ENCODE measurements around the gene SLC16A11.

Gene SLC16A11

GRCh38 chr17:7005716-7006115, 38.2 kb downstream of the SLC16A11 start:
- no peak overlapping the region for H3K9ac ChIP-seq (ENCODE audit: low read depth, low read length, poor library complexity, severe bottlenecking)
- H3K4me1 ChIP-seq (ENCODE audit: insufficient read depth, low read length, poor library complexity, severe bottlenecking) = peaks cover 13% of the 10 kb centered on the region
- peaks cover 8% of the 10 kb centered on the region; the same call in 1 of the 2 replicates for H3K36me3 ChIP-seq (ENCODE audit: insufficient read depth, low read length)
- no peaks in the 10 kb centered on the region for H3K9me3 ChIP-seq (ENCODE audit: insufficient read depth, low read depth, low read length)
- H3K4me3 ChIP-seq (ENCODE audit: low read length, poor library complexity, severe bottlenecking) = no peak overlapping the region
- H4K20me1 ChIP-seq (ENCODE audit: insufficient read depth, low read length, poor library complexity, severe bottlenecking) = peaks cover 9% of the 10 kb centered on the region
- H2AFZ ChIP-seq (ENCODE audit: low read length) = no peak overlapping the region
- H3K79me2 ChIP-seq (ENCODE audit: insufficient read depth, low read length) = peaks cover 17% of the 10 kb centered on the region; the same call in 1 of the 2 replicates
- TF ChIP-seq CTCF (conservative IDR thresholded peaks at IDR 0.05; ENCODE audit: low read length) = no peak
- no peak for TF ChIP-seq EZH2phosphoT487 (IDR thresholded peaks at IDR 0.05; ENCODE audit: borderline replicate concordance)
- H3K9me2 ChIP-seq (replicated peaks; ENCODE audit: low read depth, low read length) = no peaks in the 10 kb centered on the region
- no peak overlapping the region for H3K4me2 ChIP-seq (ENCODE audit: low read depth, low read length, poor library complexity, severe bottlenecking)
- no peaks in the 10 kb centered on the region for H3K27me3 ChIP-seq (ENCODE audit: insufficient read depth, low read length, poor library complexity, severe bottlenecking)
- no peaks in the 10 kb centered on the region for H3F3A ChIP-seq (ENCODE audit: low read depth)

DNA sequence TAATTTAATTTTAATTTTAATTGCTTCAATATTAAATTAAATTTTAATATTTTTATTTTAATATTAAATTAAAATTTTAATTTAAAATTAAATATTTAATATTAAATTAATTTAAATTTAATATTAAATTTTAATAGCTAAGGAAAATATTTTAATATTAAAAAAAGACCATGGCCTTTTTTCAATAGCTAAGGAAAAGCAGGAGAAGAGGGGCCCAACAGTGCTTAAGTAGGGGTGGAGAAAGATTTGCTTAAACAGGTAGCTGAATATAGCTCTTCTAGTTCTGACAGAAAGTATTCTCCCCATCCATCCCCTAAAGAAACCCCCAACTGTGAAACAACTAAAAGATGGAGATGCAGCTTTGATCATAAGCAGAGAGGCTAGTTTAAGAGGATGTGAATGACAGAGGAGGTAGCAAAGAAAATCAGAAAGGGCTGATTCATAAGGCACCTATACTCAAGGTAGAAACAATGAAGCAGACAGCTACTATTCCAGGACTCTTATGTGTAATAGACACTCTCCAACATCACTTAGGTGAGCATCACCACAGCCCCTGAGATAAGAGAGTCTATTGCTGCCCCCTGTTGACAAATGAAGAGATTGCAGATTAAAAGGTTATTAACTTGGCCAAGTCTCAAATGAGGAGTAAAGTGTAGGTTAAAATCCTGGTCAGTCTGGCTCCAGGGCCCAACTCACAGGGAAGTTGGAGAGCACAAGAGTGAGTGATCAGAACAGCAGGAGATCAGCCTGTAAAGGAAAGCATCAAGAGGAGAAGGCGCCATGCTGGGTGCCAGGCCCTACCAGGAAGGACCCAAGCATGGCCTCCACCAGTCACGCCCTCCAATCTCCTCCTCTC, 39.3 kb downstream of the SLC16A11 start:
- no peaks in the 10 kb centered on the region for H3F3A ChIP-seq (ENCODE audit: low read depth)
- no peaks in the 10 kb centered on the region for H3K9me2 ChIP-seq (replicated peaks; ENCODE audit: low read depth, low read length)
- H3K79me2 ChIP-seq (ENCODE audit: insufficient read depth, low read length) = peaks cover 6% of the 10 kb centered on the region; the same call in 1 of the 2 replicates
- no peaks in the 10 kb centered on the region for H3K9me3 ChIP-seq (ENCODE audit: insufficient read depth, low read depth, low read length)
- no peak for TF ChIP-seq EZH2phosphoT487 (IDR thresholded peaks at IDR 0.05; ENCODE audit: borderline replicate concordance)
- peak; percentile 92 for TF ChIP-seq CTCF (conservative IDR thresholded peaks at IDR 0.05; ENCODE audit: low read length)
- peaks cover 3% of the 10 kb centered on the region for H3K4me1 ChIP-seq (ENCODE audit: insufficient read depth, low read length, poor library complexity, severe bottlenecking)
- H3K36me3 ChIP-seq (ENCODE audit: insufficient read depth, low read length) = peaks cover 8% of the 10 kb centered on the region; the same call in 1 of the 2 replicates
- no peaks in the 10 kb centered on the region for H3K27me3 ChIP-seq (ENCODE audit: insufficient read depth, low read length, poor library complexity, severe bottlenecking)
- peaks cover 9% of the 10 kb centered on the region for H4K20me1 ChIP-seq (ENCODE audit: insufficient read depth, low read length, poor library complexity, severe bottlenecking)
- H3K9ac ChIP-seq (ENCODE audit: low read depth, low read length, poor library complexity, severe bottlenecking) = no peak overlapping the region
- H3K4me2 ChIP-seq (ENCODE audit: low read depth, low read length, poor library complexity, severe bottlenecking) = no peak overlapping the region
- no peak overlapping the region for H3K4me3 ChIP-seq (ENCODE audit: low read length, poor library complexity, severe bottlenecking)
- H2AFZ ChIP-seq (ENCODE audit: low read length) = no peak overlapping the region

DNA sequence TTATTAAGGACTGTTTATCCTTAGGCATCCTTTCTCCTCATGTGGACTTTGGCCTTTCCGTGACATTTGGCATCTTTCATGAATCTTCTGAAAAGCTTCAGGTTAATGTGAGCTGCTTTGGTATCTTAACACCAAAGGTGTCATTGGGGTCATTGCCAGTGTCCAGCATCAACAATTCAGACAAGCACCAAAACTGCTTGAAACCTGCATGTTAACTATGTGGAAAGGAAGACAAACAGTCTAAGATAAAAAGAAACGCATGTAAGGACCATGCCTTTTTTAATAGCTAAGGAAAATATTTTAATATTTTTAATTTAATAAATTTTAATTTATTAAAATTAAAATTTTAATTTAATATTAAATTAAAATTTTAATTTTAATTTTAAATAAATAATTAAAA, 40.1 kb downstream of the SLC16A11 start:
- Histone ChIP-seq H3F3A (ENCODE audit: low read depth) (no peaks in the 10 kb centered on the region), H3K9me2 (replicated peaks; ENCODE audit: low read depth, low read length) (no peaks in the 10 kb centered on the region), H3K4me3 (ENCODE audit: low read length, poor library complexity, severe bottlenecking) (no peak overlapping the region), H3K36me3 (ENCODE audit: insufficient read depth, low read length) (peaks cover 16% of the 10 kb centered on the region; the same call in 1 of the 2 replicates), H3K9me3 (ENCODE audit: insufficient read depth, low read depth, low read length) (no peaks in the 10 kb centered on the region), H4K20me1 (ENCODE audit: insufficient read depth, low read length, poor library complexity, severe bottlenecking) (peaks cover 9% of the 10 kb centered on the region), H3K79me2 (ENCODE audit: insufficient read depth, low read length) (no peaks in the 10 kb centered on the region), H3K4me2 (ENCODE audit: low read depth, low read length, poor library complexity, severe bottlenecking) (no peak overlapping the region), H2AFZ (ENCODE audit: low read length) (no peak overlapping the region), H3K27me3 (ENCODE audit: insufficient read depth, low read length, poor library complexity, severe bottlenecking) (no peaks in the 10 kb centered on the region), H3K4me1 (ENCODE audit: insufficient read depth, low read length, poor library complexity, severe bottlenecking) (no peaks in the 10 kb centered on the region), H3K9ac (ENCODE audit: low read depth, low read length, poor library complexity, severe bottlenecking) (no peak overlapping the region)
- TF ChIP-seq EZH2phosphoT487 (IDR thresholded peaks at IDR 0.05; ENCODE audit: borderline replicate concordance) (no peak), CTCF (conservative IDR thresholded peaks at IDR 0.05; ENCODE audit: low read length) (no peak)

Measured in Loucy (cell line).